ENCODE results near the gene GIMAP8.

DNA sequence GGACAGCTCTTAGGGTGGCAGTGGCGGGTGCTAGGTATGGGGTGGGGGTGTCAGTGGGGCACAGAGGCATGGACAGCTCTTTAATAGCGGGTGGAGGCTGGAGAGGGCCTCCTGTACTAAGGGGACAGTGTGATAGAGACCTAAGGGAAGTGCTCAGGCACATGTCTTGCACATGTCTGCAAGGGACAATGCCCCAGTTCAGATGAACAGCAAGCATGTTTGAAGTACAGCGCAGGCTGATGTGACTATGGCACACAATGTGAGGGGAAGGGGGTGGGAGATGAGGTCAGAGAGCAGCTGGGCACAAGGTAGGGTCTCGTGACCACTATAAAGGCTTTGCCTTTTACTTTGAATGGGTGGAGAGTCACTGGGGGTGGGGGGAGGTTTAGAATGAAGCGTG lies 3.5 kb downstream of the GIMAP8 start:
- TF ChIP-seq, protein P1, sequence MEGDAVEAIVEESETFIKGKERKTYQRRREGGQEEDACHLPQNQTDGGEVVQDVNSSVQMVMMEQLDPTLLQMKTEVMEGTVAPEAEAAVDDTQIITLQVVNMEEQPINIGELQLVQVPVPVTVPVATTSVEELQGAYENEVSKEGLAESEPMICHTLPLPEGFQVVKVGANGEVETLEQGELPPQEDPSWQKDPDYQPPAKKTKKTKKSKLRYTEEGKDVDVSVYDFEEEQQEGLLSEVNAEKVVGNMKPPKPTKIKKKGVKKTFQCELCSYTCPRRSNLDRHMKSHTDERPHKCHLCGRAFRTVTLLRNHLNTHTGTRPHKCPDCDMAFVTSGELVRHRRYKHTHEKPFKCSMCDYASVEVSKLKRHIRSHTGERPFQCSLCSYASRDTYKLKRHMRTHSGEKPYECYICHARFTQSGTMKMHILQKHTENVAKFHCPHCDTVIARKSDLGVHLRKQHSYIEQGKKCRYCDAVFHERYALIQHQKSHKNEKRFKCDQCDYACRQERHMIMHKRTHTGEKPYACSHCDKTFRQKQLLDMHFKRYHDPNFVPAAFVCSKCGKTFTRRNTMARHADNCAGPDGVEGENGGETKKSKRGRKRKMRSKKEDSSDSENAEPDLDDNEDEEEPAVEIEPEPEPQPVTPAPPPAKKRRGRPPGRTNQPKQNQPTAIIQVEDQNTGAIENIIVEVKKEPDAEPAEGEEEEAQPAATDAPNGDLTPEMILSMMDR (conservative IDR thresholded peaks at IDR 0.05; ENCODE audit: low read depth in 2 of 2), result no peak
- TF ChIP-seq POLR2AphosphoS5 (IDR thresholded peaks at IDR 0.05; ENCODE audit: low read depth) (no peak), EZH2 (IDR thresholded peaks at IDR 0.05; ENCODE audit: low read depth, unreplicated experiment) (no peak), EZH2phosphoT487 (IDR thresholded peaks at IDR 0.05; ENCODE audit: unreplicated experiment) (no peak), STAT1 (IDR thresholded peaks at IDR 0.05; ENCODE audit: unreplicated experiment) (no peak), JUNB (IDR thresholded peaks at IDR 0.05; ENCODE audit: unreplicated experiment) (no peak), ZNF114 (CRISPR knock-in tag; IDR thresholded peaks at IDR 0.05) (no peak), CREB1 (CRISPR knock-in tag; IDR thresholded peaks at IDR 0.05; ENCODE audit: low read depth) (no peak)
- TF ChIP-seq, protein P2, sequence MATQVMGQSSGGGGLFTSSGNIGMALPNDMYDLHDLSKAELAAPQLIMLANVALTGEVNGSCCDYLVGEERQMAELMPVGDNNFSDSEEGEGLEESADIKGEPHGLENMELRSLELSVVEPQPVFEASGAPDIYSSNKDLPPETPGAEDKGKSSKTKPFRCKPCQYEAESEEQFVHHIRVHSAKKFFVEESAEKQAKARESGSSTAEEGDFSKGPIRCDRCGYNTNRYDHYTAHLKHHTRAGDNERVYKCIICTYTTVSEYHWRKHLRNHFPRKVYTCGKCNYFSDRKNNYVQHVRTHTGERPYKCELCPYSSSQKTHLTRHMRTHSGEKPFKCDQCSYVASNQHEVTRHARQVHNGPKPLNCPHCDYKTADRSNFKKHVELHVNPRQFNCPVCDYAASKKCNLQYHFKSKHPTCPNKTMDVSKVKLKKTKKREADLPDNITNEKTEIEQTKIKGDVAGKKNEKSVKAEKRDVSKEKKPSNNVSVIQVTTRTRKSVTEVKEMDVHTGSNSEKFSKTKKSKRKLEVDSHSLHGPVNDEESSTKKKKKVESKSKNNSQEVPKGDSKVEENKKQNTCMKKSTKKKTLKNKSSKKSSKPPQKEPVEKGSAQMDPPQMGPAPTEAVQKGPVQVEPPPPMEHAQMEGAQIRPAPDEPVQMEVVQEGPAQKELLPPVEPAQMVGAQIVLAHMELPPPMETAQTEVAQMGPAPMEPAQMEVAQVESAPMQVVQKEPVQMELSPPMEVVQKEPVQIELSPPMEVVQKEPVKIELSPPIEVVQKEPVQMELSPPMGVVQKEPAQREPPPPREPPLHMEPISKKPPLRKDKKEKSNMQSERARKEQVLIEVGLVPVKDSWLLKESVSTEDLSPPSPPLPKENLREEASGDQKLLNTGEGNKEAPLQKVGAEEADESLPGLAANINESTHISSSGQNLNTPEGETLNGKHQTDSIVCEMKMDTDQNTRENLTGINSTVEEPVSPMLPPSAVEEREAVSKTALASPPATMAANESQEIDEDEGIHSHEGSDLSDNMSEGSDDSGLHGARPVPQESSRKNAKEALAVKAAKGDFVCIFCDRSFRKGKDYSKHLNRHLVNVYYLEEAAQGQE (IDR thresholded peaks at IDR 0.05; ENCODE audit: unreplicated experiment), result no peak
- TF ChIP-seq, protein P3, sequence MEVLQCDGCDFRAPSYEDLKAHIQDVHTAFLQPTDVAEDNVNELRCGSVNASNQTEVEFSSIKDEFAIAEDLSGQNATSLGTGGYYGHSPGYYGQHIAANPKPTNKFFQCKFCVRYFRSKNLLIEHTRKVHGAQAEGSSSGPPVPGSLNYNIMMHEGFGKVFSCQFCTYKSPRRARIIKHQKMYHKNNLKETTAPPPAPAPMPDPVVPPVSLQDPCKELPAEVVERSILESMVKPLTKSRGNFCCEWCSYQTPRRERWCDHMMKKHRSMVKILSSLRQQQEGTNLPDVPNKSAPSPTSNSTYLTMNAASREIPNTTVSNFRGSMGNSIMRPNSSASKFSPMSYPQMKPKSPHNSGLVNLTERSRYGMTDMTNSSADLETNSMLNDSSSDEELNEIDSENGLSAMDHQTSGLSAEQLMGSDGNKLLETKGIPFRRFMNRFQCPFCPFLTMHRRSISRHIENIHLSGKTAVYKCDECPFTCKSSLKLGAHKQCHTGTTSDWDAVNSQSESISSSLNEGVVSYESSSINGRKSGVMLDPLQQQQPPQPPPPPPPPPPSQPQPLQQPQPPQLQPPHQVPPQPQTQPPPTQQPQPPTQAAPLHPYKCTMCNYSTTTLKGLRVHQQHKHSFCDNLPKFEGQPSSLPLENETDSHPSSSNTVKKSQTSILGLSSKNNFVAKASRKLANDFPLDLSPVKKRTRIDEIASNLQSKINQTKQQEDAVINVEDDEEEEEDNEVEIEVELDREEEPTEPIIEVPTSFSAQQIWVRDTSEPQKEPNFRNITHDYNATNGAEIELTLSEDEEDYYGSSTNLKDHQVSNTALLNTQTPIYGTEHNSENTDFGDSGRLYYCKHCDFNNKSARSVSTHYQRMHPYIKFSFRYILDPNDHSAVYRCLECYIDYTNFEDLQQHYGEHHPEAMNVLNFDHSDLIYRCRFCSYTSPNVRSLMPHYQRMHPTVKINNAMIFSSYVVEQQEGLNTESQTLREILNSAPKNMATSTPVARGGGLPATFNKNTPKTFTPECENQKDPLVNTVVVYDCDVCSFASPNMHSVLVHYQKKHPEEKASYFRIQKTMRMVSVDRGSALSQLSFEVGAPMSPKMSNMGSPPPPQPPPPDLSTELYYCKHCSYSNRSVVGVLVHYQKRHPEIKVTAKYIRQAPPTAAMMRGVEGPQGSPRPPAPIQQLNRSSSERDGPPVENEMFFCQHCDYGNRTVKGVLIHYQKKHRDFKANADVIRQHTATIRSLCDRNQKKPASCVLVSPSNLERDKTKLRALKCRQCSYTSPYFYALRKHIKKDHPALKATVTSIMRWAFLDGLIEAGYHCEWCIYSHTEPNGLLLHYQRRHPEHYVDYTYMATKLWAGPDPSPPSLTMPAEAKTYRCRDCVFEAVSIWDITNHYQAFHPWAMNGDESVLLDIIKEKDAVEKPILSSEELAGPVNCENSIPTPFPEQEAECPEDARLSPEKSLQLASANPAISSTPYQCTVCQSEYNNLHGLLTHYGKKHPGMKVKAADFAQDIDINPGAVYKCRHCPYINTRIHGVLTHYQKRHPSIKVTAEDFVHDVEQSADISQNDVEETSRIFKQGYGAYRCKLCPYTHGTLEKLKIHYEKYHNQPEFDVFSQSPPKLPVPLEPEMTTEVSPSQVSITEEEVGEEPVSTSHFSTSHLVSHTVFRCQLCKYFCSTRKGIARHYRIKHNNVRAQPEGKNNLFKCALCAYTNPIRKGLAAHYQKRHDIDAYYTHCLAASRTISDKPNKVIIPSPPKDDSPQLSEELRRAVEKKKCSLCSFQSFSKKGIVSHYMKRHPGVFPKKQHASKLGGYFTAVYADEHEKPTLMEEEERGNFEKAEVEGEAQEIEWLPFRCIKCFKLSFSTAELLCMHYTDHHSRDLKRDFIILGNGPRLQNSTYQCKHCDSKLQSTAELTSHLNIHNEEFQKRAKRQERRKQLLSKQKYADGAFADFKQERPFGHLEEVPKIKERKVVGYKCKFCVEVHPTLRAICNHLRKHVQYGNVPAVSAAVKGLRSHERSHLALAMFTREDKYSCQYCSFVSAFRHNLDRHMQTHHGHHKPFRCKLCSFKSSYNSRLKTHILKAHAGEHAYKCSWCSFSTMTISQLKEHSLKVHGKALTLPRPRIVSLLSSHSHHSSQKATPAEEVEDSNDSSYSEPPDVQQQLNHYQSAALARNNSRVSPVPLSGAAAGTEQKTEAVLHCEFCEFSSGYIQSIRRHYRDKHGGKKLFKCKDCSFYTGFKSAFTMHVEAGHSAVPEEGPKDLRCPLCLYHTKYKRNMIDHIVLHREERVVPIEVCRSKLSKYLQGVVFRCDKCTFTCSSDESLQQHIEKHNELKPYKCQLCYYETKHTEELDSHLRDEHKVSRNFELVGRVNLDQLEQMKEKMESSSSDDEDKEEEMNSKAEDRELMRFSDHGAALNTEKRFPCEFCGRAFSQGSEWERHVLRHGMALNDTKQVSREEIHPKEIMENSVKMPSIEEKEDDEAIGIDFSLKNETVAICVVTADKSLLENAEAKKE (CRISPR knock-in tag; IDR thresholded peaks at IDR 0.05), result no peak

Measured in GM23338 (cell line).